HG03575 (cell line): ENCODE measurements around the gene NSMCE4A.
"Not testable (repeated sequence)": the region's sequence is repeated elsewhere in the genome, so short reads cannot be mapped to it uniquely, and the experiment has no call there.

Experiments used
- ATAC-seq: cut with Tn5 transposase; IDR thresholded peaks from one replicate; pipeline ENCODE4 v1.9.1; 2021; ENCODE audit not compliant: unreplicated experiment, insufficient number of reproducible peaks, low FRiP score; ENCODE audit errors: extremely low read depth

Gene NSMCE4A

DNA sequence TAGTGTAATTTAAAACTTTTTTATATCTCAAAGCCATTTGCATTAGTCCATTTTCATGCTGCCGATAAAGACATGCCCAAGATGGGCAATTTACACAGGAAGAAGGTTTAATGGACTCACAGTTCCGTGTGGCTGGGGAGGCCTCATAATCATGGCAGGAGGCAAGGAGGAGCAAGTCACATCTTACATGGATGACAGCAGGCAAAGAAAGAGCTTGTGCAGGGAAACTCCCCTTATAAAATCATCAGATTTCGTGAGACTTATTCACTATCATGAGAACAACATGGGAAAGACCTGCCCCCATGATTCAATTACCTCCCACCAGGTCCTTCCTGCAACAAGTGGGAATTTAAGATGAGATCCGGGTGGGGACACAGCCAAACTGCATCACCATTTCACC, 16.7 kb upstream of the NSMCE4A start:
- not testable (repeated sequence) for ATAC-seq

DNA sequence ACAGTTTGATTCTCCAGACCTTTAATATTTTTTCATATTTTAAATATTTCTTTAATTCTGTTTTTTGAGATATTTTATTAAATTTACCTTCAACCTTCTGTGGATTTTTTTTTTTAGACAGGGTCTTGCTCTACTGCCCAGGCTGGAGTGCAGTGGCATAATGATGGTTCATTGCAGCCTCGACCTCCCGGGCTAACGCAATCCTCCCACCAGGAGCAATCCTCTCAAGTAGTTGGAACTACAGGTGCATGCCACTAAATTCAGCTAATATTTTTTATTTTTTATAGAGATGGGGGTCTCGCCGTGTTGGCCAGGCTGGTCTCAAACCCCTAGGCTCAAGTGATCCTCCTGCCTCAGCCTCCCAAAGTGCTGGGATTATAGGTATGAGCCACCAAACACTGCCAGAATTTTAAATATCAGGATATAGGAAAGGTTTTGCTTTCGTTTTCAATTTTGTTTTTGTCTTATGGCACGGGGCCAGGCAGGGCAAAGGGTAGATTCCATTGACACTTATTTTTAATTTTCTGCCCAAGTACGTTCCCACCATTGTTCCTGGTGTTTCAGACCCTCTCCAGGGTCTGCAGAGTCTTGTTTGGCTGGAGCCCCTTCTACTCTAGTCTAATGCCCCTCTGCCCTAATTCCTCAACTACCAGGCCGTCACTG, 15.1 kb upstream of the NSMCE4A start:
- no peak for ATAC-seq

DNA sequence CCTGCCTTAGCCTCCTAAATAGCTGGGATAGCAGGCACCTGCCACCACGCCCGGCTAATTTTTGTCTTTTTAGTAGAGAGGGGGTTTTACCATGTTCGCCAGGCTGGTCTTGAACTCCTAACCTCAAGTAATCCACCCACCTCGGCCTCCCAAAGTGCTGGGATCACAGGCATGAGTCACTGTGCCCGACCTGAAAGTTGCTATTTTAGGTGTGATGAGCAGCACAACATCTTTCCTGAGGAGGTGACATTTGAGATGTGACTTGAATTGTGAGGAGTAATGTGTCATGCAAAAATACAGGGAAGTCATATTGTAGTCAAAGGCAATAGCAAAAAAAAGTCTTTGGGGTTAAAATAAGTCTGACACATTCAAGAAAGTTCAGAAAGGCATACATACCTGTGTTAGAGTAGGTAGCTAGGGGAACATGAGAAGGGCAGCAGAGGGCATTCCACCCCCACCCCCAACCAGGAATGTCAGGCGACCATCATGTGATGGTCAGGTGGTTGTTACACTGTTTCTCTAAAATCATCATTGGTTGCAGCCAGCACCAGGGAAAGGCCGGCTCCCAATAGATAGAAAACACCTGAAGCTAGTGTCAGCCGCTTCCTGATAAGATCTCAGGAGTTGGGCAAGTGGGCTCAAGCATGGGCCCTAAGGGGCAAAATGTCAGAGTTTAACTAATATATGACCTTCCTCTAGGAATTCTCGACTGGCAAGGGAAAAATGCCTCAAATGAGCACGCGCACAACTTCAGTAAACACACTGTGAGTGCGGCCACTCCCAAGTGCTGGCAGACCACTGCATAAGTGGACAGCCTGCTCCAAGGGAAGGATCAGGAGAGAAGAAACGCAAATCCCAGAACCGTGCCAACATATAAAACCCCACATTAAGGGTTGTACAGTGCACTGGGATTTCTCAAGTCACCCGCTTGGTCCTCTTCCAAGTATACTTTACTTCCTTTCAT, 13.6 kb upstream of the NSMCE4A start, which contains the start of gene TACC2:
TACC2 (plus strand) TSS at position 803 of the 964 bp plus-strand sequence. CDS start 32,819 bp downstream, outside the sequence.
- ATAC-seq, result no peak

DNA sequence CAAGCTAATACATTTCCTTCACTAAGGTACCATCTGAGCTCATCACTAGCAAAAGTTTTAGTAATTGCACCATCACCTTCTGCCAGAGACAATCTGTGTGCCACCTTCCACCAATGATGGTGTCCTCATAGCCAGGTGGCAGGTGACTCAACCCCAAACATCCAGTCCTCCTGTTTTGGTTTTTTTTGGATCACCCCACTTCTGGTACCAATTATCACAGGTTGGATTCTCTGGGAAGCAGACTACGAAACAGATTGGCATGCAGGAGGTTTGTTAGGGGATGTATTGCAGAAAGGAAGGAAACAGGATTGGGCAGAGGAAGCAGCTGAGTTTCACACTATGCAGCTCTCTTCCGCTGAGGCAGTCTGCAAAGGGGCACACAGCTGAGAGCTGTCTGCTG, 9.4 kb upstream of the NSMCE4A start:
- ATAC-seq, result no peak

DNA sequence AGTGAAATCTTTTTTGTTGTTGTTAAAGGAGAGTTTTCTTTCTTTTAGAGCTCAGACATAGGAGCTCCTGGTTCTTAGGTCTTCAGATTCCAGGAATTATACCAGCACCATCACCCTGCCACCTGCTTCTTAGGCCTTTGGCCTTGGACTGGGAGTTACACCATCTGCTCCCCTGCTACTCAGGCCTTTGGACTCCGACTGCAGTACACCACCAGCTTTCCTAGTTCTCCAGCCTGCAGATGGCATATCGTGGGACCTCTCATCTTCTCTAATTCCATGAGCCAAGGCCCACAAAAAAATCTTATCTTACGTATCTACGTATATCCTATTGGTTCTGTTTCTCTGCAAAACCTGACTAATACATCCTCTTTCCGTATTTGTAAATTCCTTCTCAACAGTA, 8.8 kb upstream of the NSMCE4A start:
- ATAC-seq, result no peak

DNA sequence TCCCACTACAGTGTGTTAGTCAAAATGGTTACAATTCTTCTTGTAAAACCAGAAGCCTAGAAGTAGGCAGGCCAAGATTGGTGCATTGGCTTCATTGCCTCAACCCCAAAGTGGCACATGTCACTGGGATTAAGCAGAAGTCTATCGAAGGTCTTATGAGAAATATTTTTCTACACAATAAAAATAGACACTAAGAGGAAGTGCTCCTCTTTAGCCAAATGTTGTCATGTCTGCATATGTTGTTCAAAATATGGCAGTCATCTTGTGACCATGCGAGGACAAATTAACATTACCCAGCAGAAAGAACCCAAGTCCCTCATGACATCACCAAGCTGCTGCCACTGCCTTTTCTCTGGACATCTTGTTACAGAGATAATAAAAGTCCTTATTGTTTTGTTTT, 6.3 kb upstream of the NSMCE4A start:
- ATAC-seq, result no peak

DNA sequence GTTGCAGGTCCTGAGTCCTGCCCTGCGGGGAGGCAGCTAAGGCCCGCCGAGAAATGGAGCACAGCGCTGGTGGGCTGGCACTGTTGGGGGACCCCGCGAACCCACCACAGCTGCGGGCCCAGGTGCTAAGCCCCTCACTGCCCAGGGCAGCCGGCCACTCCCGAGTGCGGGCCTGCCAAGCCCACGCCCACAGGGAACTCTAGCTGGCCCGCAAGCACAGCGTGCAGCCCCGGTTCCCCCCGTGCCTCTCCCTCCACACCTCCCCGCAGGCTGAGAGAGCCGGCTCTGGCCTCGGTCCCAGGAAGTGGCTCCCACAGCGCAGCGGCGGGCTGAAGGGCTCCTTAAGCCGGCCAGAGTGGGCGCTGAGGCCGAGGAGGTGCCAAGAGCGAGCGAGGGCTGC, 3.5 kb upstream of the NSMCE4A start:
- no peak for ATAC-seq

DNA sequence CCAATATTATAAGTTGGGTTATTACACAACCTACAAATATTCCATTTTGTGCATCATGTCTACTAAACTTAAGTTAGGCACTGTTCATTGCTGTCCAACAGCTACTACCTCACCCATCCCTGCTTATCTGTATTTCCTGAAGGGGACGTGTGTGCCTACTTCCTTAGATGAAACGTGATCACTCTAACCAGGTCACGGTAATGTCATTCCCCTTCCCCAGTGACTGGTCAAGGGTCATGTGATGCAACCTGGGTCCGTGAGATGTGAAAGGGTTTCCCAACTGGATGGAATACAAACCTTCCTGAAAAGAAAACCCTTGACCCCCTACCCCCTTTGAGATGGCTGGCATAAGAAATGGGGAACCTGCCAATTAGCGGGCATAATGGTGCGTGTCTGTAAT, 1.6 kb upstream of the NSMCE4A start:
- no peak for ATAC-seq

DNA sequence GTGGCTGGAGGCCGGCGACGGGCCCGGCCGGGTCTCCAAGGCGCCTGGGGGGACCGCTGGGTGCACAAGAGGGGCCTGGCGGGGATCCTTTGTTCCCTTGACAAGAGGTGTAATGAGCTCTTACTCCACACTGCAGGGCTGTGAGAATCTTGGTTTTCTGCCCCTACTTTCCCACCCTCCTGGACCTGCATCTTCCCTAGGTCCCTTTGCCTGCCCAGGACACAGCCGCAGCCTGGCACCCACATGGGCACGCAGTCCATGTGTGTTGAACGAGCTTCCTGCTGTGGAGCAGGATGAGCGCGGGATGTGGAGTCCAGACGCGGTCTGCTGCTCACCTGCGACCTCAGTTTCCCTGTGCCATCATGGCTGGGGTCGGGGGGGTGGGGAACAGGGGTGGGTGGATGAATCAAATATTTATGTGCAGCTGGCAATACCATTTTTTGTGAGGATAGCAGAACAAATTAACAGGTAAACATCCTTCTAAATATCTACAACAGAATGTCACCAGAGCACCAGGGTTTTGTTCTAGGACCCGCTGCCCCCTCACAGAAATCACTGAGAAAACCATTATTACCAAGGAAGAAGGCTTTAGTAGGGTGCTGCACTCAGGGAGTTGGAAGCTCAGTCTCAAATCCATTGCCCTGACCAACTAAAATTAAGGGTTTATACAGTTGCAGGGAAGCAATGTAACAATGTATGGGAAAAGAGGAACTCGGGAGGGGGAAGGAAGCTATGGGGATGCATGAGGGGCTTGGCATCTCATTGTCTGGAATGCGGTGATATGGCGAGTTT, 474 bp upstream of the NSMCE4A start:
- no peak for ATAC-seq

DNA sequence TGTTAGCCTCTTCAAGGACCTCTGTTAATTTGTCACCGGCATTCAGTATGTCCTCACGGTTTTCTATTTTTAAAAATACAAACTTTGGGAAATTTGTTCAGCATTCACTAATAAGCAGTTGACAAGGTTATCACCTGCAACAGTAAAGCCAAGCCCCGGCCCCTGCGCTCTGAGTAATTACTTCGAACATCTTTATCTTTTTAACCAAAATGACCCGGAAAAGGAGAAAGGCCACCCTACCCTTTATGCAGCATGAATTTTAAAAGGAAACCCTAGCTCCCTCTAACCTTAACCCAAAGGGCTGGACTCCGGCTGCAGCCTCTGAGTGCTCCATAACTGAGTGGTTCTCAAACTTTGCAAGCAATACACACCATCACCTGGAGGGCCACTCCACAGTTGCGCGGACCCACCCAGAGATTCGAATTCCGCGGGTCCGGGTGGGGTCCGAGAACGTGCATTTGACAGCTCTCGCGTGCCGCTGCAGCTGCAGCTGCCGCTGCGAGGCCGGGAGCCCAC, 940 bp downstream of the NSMCE4A start:
- ATAC-seq, result peak; percentile 9

DNA sequence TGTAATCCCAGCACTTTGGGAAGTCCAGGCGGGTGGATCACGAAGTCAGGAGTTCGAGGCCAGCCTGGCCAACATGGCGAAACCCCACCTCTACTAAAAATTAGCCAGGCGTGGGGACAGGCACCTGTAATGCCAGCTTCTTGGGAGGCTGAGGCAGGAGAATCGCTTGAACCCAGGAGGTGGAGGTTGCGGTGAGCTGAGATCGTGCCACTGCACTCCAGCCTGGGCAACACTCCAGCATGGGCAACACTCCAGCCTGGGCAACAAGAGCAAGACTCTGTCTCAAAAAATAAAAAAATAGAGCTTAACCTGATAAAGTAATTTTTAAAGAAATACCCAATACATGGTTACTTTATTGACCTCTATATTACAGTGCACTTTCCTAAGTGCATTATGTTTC, 5.9 kb downstream of the NSMCE4A start:
- not testable (repeated sequence) for ATAC-seq

DNA sequence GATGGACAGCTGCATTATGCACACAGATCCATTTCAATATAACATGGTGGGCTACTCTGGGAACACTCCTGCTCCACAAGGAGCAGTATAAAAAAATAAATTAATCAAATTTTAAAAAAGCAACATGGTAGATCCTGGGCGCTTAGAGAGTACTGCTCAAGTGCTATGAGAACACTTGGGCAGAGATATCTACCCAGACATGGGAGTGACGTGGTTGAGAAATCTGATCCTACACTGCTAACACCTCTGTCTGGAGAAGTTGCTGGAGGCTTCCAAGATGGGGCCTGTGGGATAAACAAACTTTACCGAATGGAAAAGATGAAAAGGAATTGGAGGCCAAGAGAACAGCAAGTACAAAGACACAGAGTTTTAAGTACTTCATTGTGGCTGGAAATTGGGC, 9.0 kb downstream of the NSMCE4A start:
- ATAC-seq, result no peak

DNA sequence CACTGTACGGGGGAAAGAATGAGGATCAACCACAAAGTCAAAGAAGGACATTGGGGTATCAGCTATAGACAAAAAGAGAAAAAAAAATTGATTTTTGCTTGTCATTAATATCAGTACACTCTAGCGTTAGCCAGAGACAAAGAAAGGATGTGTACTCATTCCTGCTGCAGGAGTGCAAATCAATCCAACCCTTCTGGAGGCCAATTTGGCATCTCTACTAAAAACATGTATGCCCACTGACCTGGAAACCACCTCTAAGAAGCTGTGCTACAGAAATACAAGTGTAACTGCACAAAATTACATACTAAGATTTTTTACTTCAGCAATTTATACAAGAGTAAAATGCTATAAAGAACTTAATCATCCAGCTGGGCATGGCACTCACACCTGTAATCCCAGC, 13.6 kb downstream of the NSMCE4A start:
- ATAC-seq, result no peak

DNA sequence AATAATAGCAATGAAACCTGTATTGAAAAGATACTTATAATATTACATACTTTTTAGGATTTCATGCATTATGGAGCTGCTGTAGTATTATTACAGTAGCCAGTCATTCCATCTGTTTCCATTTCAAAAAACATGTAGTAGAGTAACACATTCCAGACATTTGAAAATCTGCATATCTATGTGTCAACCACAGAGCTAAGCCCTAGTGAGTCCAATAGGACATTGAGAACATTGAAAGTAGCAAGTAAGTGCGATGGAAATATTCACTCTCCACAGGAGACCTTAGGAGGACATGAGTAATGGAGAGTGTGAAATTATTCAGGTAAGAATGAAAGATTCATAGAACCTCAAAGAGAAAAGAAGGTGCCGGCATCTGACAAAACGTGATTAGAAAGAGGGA, 15.3 kb downstream of the NSMCE4A start:
- ATAC-seq, result no peak

DNA sequence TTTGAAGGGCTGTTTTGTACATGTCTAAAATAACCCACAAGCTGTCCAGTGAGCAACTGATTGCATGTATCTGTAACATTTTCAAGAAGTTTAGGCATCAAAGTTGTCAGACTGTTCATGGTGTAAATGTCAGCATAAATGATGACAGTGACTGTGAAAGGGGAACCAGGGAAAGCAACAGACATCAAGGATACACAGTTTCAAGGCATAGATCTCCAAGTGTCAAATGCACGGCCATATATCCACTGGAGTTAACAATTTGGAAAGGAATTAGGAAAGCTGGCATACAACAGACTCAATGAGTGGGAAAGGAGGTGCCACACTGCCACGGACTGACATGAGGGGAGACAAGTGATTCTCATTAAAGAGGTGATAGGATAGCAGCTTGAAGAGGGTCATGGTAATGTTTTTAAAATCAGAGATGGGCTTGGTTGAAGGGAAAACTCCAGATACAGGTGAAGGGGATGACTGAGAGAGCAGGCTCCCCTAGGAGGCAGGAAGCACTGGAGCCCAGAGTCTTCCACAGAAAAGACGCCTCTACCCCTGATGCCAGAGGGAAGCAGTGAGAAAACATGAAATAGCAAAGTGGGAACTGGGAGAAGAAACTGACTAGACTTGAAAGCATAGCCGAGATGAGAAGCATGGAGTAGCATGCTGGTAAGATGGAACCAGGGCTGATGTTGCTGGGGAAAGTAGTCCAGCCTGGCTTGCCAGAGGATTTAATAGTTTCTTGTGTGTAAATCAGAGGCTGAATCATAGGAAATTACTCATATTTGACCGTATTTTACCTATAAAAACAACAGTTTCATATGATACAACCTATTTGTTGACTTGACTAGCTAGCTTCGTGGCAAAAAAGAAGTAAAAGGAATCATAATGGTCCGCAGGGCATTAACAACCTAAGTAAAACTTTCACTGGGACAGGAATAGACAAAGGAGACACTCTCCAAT, 18.6 kb downstream of the NSMCE4A start:
- ATAC-seq, result no peak

DNA sequence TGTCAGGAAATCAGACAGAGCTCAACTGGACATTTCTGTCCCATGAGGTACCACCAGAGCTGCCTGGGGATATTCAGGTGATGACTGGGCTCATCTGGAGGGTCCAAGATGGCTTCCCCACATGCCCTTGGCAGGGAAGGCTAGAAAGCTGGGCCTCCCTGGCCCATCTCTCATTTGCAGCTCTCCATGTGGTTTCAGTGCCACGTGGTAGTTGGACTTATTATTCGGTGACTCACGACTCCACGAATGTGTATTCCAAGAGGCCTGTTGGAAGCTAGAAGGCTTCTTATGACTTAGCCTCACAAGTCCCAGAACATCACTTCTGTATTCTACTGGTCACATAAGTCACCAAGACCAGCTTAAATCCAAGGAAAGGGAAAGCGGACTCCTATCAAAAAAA, 22.8 kb downstream of the NSMCE4A start:
- no peak for ATAC-seq

DNA sequence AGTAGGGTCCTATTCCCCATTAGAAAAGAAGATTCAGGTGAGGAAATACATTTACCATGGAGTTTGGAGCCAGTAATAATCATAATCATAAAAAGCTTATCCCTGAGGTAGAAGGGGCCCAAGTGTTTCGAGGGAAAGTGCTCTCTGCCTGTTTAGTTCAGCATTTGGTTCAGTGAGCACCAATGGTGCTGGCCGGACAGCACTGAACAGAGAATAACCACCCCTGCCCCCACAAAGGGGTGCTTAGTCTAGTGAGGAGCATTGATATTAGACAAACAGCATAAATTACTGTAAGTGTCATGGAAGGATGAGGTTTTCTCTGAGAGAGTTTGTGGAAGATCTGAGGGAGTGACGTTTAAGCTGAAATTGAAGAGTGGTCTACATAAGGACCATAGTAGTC, 25.6 kb downstream of the NSMCE4A start:
- no peak for ATAC-seq

DNA sequence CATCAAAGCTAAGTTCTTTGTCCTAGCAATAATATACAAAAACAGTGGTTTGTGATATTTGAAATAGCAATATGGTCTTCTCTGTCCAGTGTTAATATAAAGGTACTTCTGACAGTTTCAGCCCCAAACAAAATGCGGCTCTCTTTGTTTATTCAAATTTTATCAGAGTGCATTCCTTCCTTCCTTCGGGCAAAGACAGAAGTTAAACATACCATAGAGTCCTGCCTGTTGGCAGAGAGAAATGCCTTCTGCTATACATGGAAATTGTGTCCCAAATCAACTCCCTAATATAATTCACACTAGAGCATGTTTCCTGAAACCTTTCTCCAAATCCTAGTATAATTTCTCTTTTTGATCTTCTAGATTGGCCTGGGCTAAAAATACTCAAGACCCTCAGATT, 26.0 kb downstream of the NSMCE4A start:
- no peak for ATAC-seq
